WTC11 (cell line): ENCODE results near the gene FAS. TPM values are rescaled to one million over a fixed set of nuclear protein-coding genes. Genes with fewer than 3 reads are reported as not detected.

Source experiments
- ATAC-seq: fragments of 200-7000 bp; cut with Tn5 transposase; 2 replicates; pipeline ENCODE4 v1.10.0; 2021; ENCODE audit warnings: mild to moderate bottlenecking, moderate library complexity
- CTCF ChIA-PET: fragments of 300-600 bp; sonication (Branson Sonifier 250); formaldehyde crosslinking; loops from one replicate; lab custom pipeline; 2021; ENCODE audit warnings: antibody characterized with exemption; lab: Charles Lee
- POLR2A ChIA-PET: fragments of 350-600 bp; sonication (Branson Sonifier 250); formaldehyde crosslinking; loops from one replicate; lab custom pipeline; 2021; ENCODE audit warnings: antibody characterized with exemption; lab: Charles Lee
- DNase-seq: peaks from one replicate; pipeline ENCODE4 v3.0.0; 2021; ENCODE audit warnings: low spot score
- H3K27ac Mint-ChIP-seq: 2 replicates; pipeline ENCODE4 v1.8.0; 2021; ENCODE audit warnings: mixed read lengths
- H3K27me3 Mint-ChIP-seq: 2 replicates; pipeline ENCODE4 v1.8.0; 2021; ENCODE audit warnings: low read depth, mild to moderate bottlenecking, moderate library complexity, mixed read lengths
- H3K36me3 Mint-ChIP-seq: 2 replicates; pipeline ENCODE4 v1.8.0; 2021; ENCODE audit warnings: mixed read lengths
- H3K4me1 Mint-ChIP-seq: 2 replicates; pipeline ENCODE4 v1.8.0; 2022; ENCODE audit warnings: mixed read lengths
- H3K4me3 Mint-ChIP-seq: 2 replicates; pipeline ENCODE4 v1.8.0; 2021; ENCODE audit warnings: mild to moderate bottlenecking, moderate library complexity, mixed read lengths
- H3K9me3 Mint-ChIP-seq: 2 replicates; pipeline ENCODE4 v1.8.0; 2021; ENCODE audit warnings: mixed read lengths
- ATF1 ChIP-seq: sonication (generic); formaldehyde crosslinking; IDR thresholded peaks from 2 replicates; pipeline ENCODE4 v1.8.1; 2023; ENCODE audit warnings: mild to moderate bottlenecking, moderate library complexity, missing genetic modification reagents
- ATF2 ChIP-seq: sonication (generic); formaldehyde crosslinking; IDR thresholded peaks from 2 replicates; pipeline ENCODE4 v1.8.1; 2022; ENCODE audit warnings: low read depth, missing genetic modification reagents, borderline replicate concordance
- ATF3 ChIP-seq: sonication (generic); formaldehyde crosslinking; conservative IDR thresholded peaks from 2 replicates; pipeline ENCODE4 v1.8.1; 2022; ENCODE audit warnings: mild to moderate bottlenecking, missing genetic modification reagents
- CREB1 ChIP-seq: sonication (generic); formaldehyde crosslinking; IDR thresholded peaks from 2 replicates; pipeline ENCODE4 v1.8.0; 2023; ENCODE audit warnings: mild to moderate bottlenecking, missing genetic modification reagents
- E2F4 ChIP-seq: sonication (generic); formaldehyde crosslinking; IDR thresholded peaks from 2 replicates; pipeline ENCODE4 v1.8.1; 2022; ENCODE audit warnings: low read depth, mild to moderate bottlenecking, moderate library complexity, missing genetic modification reagents, borderline replicate concordance
- ELF4 ChIP-seq: sonication (generic); formaldehyde crosslinking; IDR thresholded peaks from 2 replicates; pipeline ENCODE4 v1.8.1; 2022; ENCODE audit warnings: low read depth, mild to moderate bottlenecking, moderate library complexity, missing genetic modification reagents
- FOXK1 ChIP-seq: sonication (generic); formaldehyde crosslinking; IDR thresholded peaks from 2 replicates; pipeline ENCODE4 v1.8.0; 2022; ENCODE audit warnings: mild to moderate bottlenecking, moderate library complexity, missing genetic modification reagents
- IRF2 ChIP-seq: sonication (generic); formaldehyde crosslinking; IDR thresholded peaks from 2 replicates; pipeline ENCODE4 v1.8.0; 2022; ENCODE audit warnings: low read depth, missing genetic modification reagents, borderline replicate concordance
- JAZF1 ChIP-seq: fragments of 250-450 bp; sonication (Bioruptor Pico); IDR thresholded peaks from 2 replicates; pipeline ENCODE4 v1.9.0; 2021; ENCODE audit warnings: moderate library complexity, mild to moderate bottlenecking, inconsistent platforms
- JUN ChIP-seq: sonication (generic); formaldehyde crosslinking; IDR thresholded peaks from 2 replicates; pipeline ENCODE4 v1.8.0; 2023; ENCODE audit warnings: mild to moderate bottlenecking, missing genetic modification reagents
- NR1H2 ChIP-seq: sonication (generic); formaldehyde crosslinking; IDR thresholded peaks from 2 replicates; pipeline ENCODE4 v1.9.0; 2021; ENCODE audit warnings: mild to moderate bottlenecking, moderate library complexity, missing genetic modification reagents
- RELA ChIP-seq: sonication (generic); formaldehyde crosslinking; IDR thresholded peaks from 2 replicates; pipeline ENCODE4 v1.8.1; 2022; ENCODE audit warnings: missing genetic modification reagents, mild to moderate bottlenecking, borderline replicate concordance
- SP1 ChIP-seq: sonication (generic); formaldehyde crosslinking; conservative IDR thresholded peaks from 2 replicates; pipeline ENCODE4 v1.8.1; 2022; ENCODE audit warnings: missing genetic modification reagents
- TCF7 ChIP-seq: sonication (generic); formaldehyde crosslinking; IDR thresholded peaks from 2 replicates; pipeline ENCODE4 v1.8.0; 2022; ENCODE audit warnings: mild to moderate bottlenecking, low read depth, missing genetic modification reagents, moderate library complexity
- TEAD1 ChIP-seq: sonication (generic); formaldehyde crosslinking; IDR thresholded peaks from 2 replicates; pipeline ENCODE4 v1.8.0; 2022; ENCODE audit warnings: mild to moderate bottlenecking, missing genetic modification reagents
- TP53 ChIP-seq: sonication (generic); formaldehyde crosslinking; IDR thresholded peaks from 2 replicates; pipeline ENCODE4 v1.8.1; 2023; ENCODE audit warnings: mild to moderate bottlenecking, missing genetic modification reagents
- ZNF121 ChIP-seq: sonication (generic); formaldehyde crosslinking; IDR thresholded peaks from 2 replicates; pipeline ENCODE4 v1.8.0; 2023; ENCODE audit warnings: missing genetic modification reagents
- ZNF138 ChIP-seq: sonication (generic); formaldehyde crosslinking; conservative IDR thresholded peaks from 2 replicates; pipeline ENCODE4 v1.8.1; 2022; ENCODE audit warnings: mild to moderate bottlenecking, moderate library complexity, missing genetic modification reagents
- ZNF232 ChIP-seq: sonication (generic); formaldehyde crosslinking; IDR thresholded peaks from 2 replicates; pipeline ENCODE4 v1.8.0; 2022; ENCODE audit warnings: mild to moderate bottlenecking, missing genetic modification reagents
- ZNF317 ChIP-seq: sonication (generic); formaldehyde crosslinking; IDR thresholded peaks from 2 replicates; pipeline ENCODE4 v1.8.1; 2023; ENCODE audit warnings: low read depth, mild to moderate bottlenecking, moderate library complexity, missing genetic modification reagents, borderline replicate concordance
- ZNF425 ChIP-seq: fragments of 250-450 bp; sonication (Bioruptor Pico); conservative IDR thresholded peaks from 2 replicates; pipeline ENCODE4 v1.9.0; 2021; ENCODE audit warnings: mild to moderate bottlenecking
- ZNF671 ChIP-seq: fragments of 250-450 bp; sonication (Bioruptor Pico); IDR thresholded peaks from 2 replicates; pipeline ENCODE4 v1.8.0; 2021; ENCODE audit warnings: mild to moderate bottlenecking
- total RNA-seq: library from RNA; stranded (reverse); gene quantifications from 3 replicates; pipeline ENCODE4 v1.2.3, GENCODE V29; 2021
- TF ChIP-seq, protein P1 (sequence below): sonication (generic); formaldehyde crosslinking; IDR thresholded peaks from 2 replicates; pipeline ENCODE4 v1.8.0; 2022; ENCODE audit warnings: missing genetic modification reagents
- TF ChIP-seq, protein P2 (sequence below): sonication (generic); formaldehyde crosslinking; IDR thresholded peaks from 2 replicates; pipeline ENCODE4 v1.8.1; 2023; ENCODE audit warnings: mild to moderate bottlenecking, missing genetic modification reagents, moderate library complexity
- TF ChIP-seq, protein P3 (sequence below): sonication (generic); formaldehyde crosslinking; conservative IDR thresholded peaks from 2 replicates; pipeline ENCODE4 v1.8.1; 2023; ENCODE audit warnings: mild to moderate bottlenecking, low read depth, missing genetic modification reagents, moderate library complexity

FAS gene
- total RNA-seq, 1 experiment from 2014 or later = 4.1 TPM

- CTCF ChIA-PET = no interaction called here
- H3K9me3 Mint-ChIP-seq = no peaks in the 10 kb centered on the region
- ATAC-seq = no peak
- H3K36me3 Mint-ChIP-seq = no peaks in the 10 kb centered on the region
- no peak overlapping the region for H3K27ac Mint-ChIP-seq
- TF ChIP-seq ZNF138 = no peak
- no peak for TF ChIP-seq ZNF425
- TF ChIP-seq ATF3 (CRISPR knock-in tag) = no peak
- TF ChIP-seq, protein P1, sequence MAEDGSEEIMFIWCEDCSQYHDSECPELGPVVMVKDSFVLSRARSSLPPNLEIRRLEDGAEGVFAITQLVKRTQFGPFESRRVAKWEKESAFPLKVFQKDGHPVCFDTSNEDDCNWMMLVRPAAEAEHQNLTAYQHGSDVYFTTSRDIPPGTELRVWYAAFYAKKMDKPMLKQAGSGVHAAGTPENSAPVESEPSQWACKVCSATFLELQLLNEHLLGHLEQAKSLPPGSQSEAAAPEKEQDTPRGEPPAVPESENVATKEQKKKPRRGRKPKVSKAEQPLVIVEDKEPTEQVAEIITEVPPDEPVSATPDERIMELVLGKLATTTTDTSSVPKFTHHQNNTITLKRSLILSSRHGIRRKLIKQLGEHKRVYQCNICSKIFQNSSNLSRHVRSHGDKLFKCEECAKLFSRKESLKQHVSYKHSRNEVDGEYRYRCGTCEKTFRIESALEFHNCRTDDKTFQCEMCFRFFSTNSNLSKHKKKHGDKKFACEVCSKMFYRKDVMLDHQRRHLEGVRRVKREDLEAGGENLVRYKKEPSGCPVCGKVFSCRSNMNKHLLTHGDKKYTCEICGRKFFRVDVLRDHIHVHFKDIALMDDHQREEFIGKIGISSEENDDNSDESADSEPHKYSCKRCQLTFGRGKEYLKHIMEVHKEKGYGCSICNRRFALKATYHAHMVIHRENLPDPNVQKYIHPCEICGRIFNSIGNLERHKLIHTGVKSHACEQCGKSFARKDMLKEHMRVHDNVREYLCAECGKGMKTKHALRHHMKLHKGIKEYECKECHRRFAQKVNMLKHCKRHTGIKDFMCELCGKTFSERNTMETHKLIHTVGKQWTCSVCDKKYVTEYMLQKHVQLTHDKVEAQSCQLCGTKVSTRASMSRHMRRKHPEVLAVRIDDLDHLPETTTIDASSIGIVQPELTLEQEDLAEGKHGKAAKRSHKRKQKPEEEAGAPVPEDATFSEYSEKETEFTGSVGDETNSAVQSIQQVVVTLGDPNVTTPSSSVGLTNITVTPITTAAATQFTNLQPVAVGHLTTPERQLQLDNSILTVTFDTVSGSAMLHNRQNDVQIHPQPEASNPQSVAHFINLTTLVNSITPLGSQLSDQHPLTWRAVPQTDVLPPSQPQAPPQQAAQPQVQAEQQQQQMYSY = no peak
- TF ChIP-seq ZNF671 = no peak
- no peak for TF ChIP-seq ZNF232 (CRISPR knock-in tag)
- no peak for TF ChIP-seq RELA
- TF ChIP-seq JUN (CRISPR knock-in tag) = no peak
- TF ChIP-seq SP1 (CRISPR knock-in tag) = no peak
- TF ChIP-seq E2F4 (CRISPR knock-in tag) = no peak
- TF ChIP-seq ATF1 (CRISPR knock-in tag) = no peak
- TF ChIP-seq TP53 (CRISPR knock-in tag) = no peak
- TF ChIP-seq, all 79 proteins: peak for 0
- Mint-ChIP-seq H3K4me1 (peaks cover 7% of the 10 kb centered on the region), H3K4me3 (no peak overlapping the region), H3K27me3 (no peaks in the 10 kb centered on the region)
- DNase-seq = no peak
- POLR2A ChIA-PET = no interaction called here
Measured at GRCh38 chr10:89062861-89063260, 72.3 kb downstream of the FAS start.

GRCh38 chr10:89063465-89063864 is 72.9 kb downstream of the FAS start:
- no peak overlapping the region for H3K4me3 Mint-ChIP-seq
- no peaks in the 10 kb centered on the region for H3K27me3 Mint-ChIP-seq
- H3K27ac Mint-ChIP-seq = no peak overlapping the region
- ATAC-seq (no peak), DNase-seq (no peak)
- ChIA-PET POLR2A (no interaction called here), CTCF (interaction anchor here (0.6 kb wide), 1 partner anchor 9 kb away, joined by 5 read pairs; no protein-coding TSS in a partner anchor)
- no peaks in the 10 kb centered on the region for H3K36me3 Mint-ChIP-seq
- no peaks in the 10 kb centered on the region for H3K9me3 Mint-ChIP-seq
- H3K4me1 Mint-ChIP-seq = peaks cover 7% of the 10 kb centered on the region
- TF ChIP-seq ATF2 (CRISPR knock-in tag) (no peak), ELF4 (CRISPR knock-in tag) (no peak), IRF2 (CRISPR knock-in tag) (no peak), ATF3 (CRISPR knock-in tag) (no peak), ZNF317 (no peak), TCF7 (CRISPR knock-in tag) (no peak), TEAD1 (no peak), CREB1 (CRISPR knock-in tag) (no peak), FOXK1 (CRISPR knock-in tag) (no peak), NR1H2 (no peak), JAZF1 (CRISPR knock-in tag) (no peak), ZNF121 (CRISPR knock-in tag) (no peak)
- TF ChIP-seq, protein P2, sequence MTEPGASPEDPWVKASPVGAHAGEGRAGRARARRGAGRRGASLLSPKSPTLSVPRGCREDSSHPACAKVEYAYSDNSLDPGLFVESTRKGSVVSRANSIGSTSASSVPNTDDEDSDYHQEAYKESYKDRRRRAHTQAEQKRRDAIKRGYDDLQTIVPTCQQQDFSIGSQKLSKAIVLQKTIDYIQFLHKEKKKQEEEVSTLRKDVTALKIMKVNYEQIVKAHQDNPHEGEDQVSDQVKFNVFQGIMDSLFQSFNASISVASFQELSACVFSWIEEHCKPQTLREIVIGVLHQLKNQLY (CRISPR knock-in tag) = no peak
- TF ChIP-seq, protein P3, sequence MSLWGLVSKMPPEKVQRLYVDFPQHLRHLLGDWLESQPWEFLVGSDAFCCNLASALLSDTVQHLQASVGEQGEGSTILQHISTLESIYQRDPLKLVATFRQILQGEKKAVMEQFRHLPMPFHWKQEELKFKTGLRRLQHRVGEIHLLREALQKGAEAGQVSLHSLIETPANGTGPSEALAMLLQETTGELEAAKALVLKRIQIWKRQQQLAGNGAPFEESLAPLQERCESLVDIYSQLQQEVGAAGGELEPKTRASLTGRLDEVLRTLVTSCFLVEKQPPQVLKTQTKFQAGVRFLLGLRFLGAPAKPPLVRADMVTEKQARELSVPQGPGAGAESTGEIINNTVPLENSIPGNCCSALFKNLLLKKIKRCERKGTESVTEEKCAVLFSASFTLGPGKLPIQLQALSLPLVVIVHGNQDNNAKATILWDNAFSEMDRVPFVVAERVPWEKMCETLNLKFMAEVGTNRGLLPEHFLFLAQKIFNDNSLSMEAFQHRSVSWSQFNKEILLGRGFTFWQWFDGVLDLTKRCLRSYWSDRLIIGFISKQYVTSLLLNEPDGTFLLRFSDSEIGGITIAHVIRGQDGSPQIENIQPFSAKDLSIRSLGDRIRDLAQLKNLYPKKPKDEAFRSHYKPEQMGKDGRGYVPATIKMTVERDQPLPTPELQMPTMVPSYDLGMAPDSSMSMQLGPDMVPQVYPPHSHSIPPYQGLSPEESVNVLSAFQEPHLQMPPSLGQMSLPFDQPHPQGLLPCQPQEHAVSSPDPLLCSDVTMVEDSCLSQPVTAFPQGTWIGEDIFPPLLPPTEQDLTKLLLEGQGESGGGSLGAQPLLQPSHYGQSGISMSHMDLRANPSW (CRISPR knock-in tag) = no peak
